HepG2 (cell line): ENCODE measurements around the gene CRTAC1. TPM values are rescaled to one million over a fixed set of nuclear protein-coding genes. Genes with fewer than 3 reads are reported as not detected.
A peak's percentile ranks its signal among the peaks of the same experiment; 100 is the strongest.

Source experiments
- ATAC-seq: fragments of 200-7000 bp; cut with Tn5 transposase; 3 replicates; pipeline ENCODE4 v1.9.1; 2020; ENCODE audit warnings: mild to moderate bottlenecking, moderate library complexity
- BruUV-seq: library from RNA; stranded (reverse); fragments of 400-500 nt; replicated peaks from 2 replicates; lab custom pipeline; 2021; lab: Mats Ljungman, UMichigan
- CTCF ChIA-PET: fragments of 300-600 bp; formaldehyde crosslinking; extraction: SDS; loops from one replicate; lab custom pipeline; 2021; ENCODE audit warnings: low total read pairs, inconsistent platforms, low intra/inter-chr PET ratio; lab: Yijun Ruan, JAX
- POLR2A ChIA-PET: fragments of 350-600 bp; sonication (Branson Sonifier 250); formaldehyde crosslinking; loops from one replicate; lab custom pipeline; 2020; ENCODE audit warnings: antibody characterized with exemption, inconsistent platforms; lab: Yijun Ruan, JAX
- DNase-seq: peaks from one replicate; pipeline ENCODE4 v3.0.0-alpha.2; 2015; ENCODE audit warnings: low spot score
- FAIRE-seq: peaks from 3 replicates; lab custom pipeline; 2011; peaks lifted over from hg19 to GRCh38; lab: Jason Lieb, UNC
- H2AFZ ChIP-seq: one replicate; pipeline ENCODE4 v1.6.1; 2011; ENCODE audit warnings: low read length, inconsistent platforms
- H3K27ac ChIP-seq: fragments of 300-600 bp; 3 replicates; pipeline ENCODE4 v1.8.0; 2011; ENCODE audit warnings: mixed run types, mild to moderate bottlenecking, mixed read lengths, low read length, inconsistent platforms; ENCODE audit not compliant: insufficient read depth; ENCODE audit errors: extremely low read length
- H3K27me3 ChIP-seq, 2 experiments: fragments of 200-600 bp in 1 of 2; 2 replicates in 1 of 2; 3 replicates in 1 of 2; pipeline versions ENCODE4 v1.6.0 to v1.8.0; 2011; ENCODE audit warnings: low read length in 2 of 2, mild to moderate bottlenecking in 2 of 2, moderate library complexity in 2 of 2, inconsistent platforms in 1 of 2; ENCODE audit not compliant: insufficient read depth in 2 of 2, control insufficient read depth in 1 of 2
- H3K36me3 ChIP-seq, 2 experiments: fragments of 200-600 bp in 1 of 2; replicated peaks in 1 of 2; 2 replicates in 1 of 2; 3 replicates in 1 of 2; pipeline versions ENCODE4 v1.5.1 to v1.8.0; 2011; ENCODE audit warnings: low read length in 2 of 2, inconsistent platforms in 1 of 2; ENCODE audit not compliant: insufficient read depth in 2 of 2, control insufficient read depth in 1 of 2
- H3K4me1 ChIP-seq: 2 replicates; pipeline ENCODE4 v1.5.1; 2012; ENCODE audit warnings: low read length, inconsistent platforms; ENCODE audit not compliant: insufficient read depth
- H3K4me2 ChIP-seq: 2 replicates; pipeline ENCODE4 v1.6.0; 2011; ENCODE audit warnings: low read depth, low read length, inconsistent platforms
- H3K4me3 ChIP-seq, 3 experiments: fragments of 200-600 bp in 1 of 3; sonication (generic), shearing (Covaris generic) in 1 of 3; replicated peaks in 1 of 3; 2 replicates each; pipeline ENCODE4 v1.5.1; 2011 to 2016; ENCODE audit warnings: low read length in 3 of 3, inconsistent platforms in 2 of 3, low read depth in 2 of 3, mild to moderate bottlenecking in 2 of 3, control low read depth in 1 of 3, mixed read lengths in 1 of 3; ENCODE audit not compliant: insufficient read depth in 1 of 3
- H3K79me2 ChIP-seq: one replicate; pipeline ENCODE4 v1.6.1; 2011; ENCODE audit warnings: low read length, inconsistent platforms; ENCODE audit not compliant: insufficient read depth
- H3K9ac ChIP-seq: 2 replicates; pipeline ENCODE4 v1.6.0; 2011; ENCODE audit warnings: mild to moderate bottlenecking, low read depth, low read length, inconsistent platforms; ENCODE audit not compliant: insufficient read depth
- H3K9me3 ChIP-seq: 2 replicates; pipeline ENCODE4 v1.5.1; 2012; ENCODE audit warnings: mild to moderate bottlenecking, low read length
- H4K20me1 ChIP-seq: 2 replicates; pipeline ENCODE4 v1.6.0; 2011; ENCODE audit warnings: inconsistent platforms, mild to moderate bottlenecking, low read length, moderate library complexity; ENCODE audit not compliant: insufficient read depth
- BHLHE40 ChIP-seq: IDR thresholded peaks from 2 replicates; pipeline ENCODE4 v1.6.1; 2011; ENCODE audit warnings: low read length, improper control_type of control experiment
- EZH2 ChIP-seq: conservative IDR thresholded peaks from 2 replicates; pipeline ENCODE4 v1.6.1; 2012; ENCODE audit warnings: mild to moderate bottlenecking, low read depth, low read length, moderate library complexity
- GFI1 ChIP-seq: sonication (generic); formaldehyde crosslinking; IDR thresholded peaks from 2 replicates; pipeline ENCODE4 v1.5.0; 2020; ENCODE audit warnings: missing genetic modification reagents, mild to moderate bottlenecking, borderline replicate concordance
- GPBP1L1 ChIP-seq: sonication (generic); formaldehyde crosslinking; IDR thresholded peaks from 2 replicates; pipeline ENCODE4 v1.5.0; 2020; ENCODE audit warnings: mild to moderate bottlenecking, missing genetic modification reagents
- MXI1 ChIP-seq: IDR thresholded peaks from 3 replicates; pipeline ENCODE4 v1.6.1; 2012; ENCODE audit warnings: low read depth, low read length, inconsistent platforms, borderline replicate concordance
- NCOA2 ChIP-seq: sonication (generic); formaldehyde crosslinking; IDR thresholded peaks from 2 replicates; pipeline ENCODE4 v1.8.0; 2022; ENCODE audit warnings: inconsistent platforms
- NFIB ChIP-seq: sonication (generic); formaldehyde crosslinking; IDR thresholded peaks from 2 replicates; pipeline ENCODE4 v1.9.0; 2021; ENCODE audit warnings: missing genetic modification reagents, mild to moderate bottlenecking, borderline replicate concordance
- NFRKB ChIP-seq: fragments of 450-650 bp; IDR thresholded peaks from 2 replicates; pipeline ENCODE4 v1.6.1; 2017
- NR2F1 ChIP-seq, 2 experiments: fragments of 450-650 bp in 1 of 2; formaldehyde crosslinking in 1 of 2; IDR thresholded peaks; 2 replicates each; pipeline versions ENCODE4 v1.5.0 to v1.6.1; 2016 to 2020; ENCODE audit warnings: mild to moderate bottlenecking in 1 of 2, missing compliant biosample characterization in 1 of 2, missing genetic modification reagents in 1 of 2, moderate library complexity in 1 of 2
- NR2F6 ChIP-seq, 2 experiments: IDR thresholded peaks; 2 replicates each; pipeline ENCODE4 v1.6.1; 2016; ENCODE audit warnings: antibody characterized with exemption in 1 of 2, mild to moderate bottlenecking in 1 of 2
- PCBP2 ChIP-seq: fragments of 200-400 bp; formaldehyde crosslinking; optimal IDR thresholded peaks from 2 replicates; pipeline ENCODE3; 2018; ENCODE audit warnings: low read length, low read depth; ENCODE audit not compliant: poor library complexity, severe bottlenecking
- PHF8 ChIP-seq: sonication (generic); formaldehyde crosslinking; IDR thresholded peaks from 2 replicates; pipeline ENCODE4 v1.5.0; 2020; ENCODE audit warnings: missing genetic modification reagents
- SMAD1 ChIP-seq: sonication (generic); formaldehyde crosslinking; IDR thresholded peaks from 2 replicates; pipeline ENCODE4 v1.4.0; 2020; ENCODE audit warnings: missing genetic modification reagents, low read depth, mild to moderate bottlenecking, borderline replicate concordance
- STAG1 ChIP-seq: sonication (generic); formaldehyde crosslinking; IDR thresholded peaks from 2 replicates; pipeline ENCODE4 v1.4.0; 2020; ENCODE audit warnings: missing genetic modification reagents
- ZC3H13 ChIP-seq: sonication (generic); formaldehyde crosslinking; IDR thresholded peaks from 2 replicates; pipeline ENCODE4 v1.8.1; 2023; ENCODE audit warnings: mild to moderate bottlenecking, missing genetic modification reagents, moderate library complexity
- ZFP41 ChIP-seq: sonication (generic); formaldehyde crosslinking; IDR thresholded peaks from 2 replicates; pipeline ENCODE4 v1.4.0; 2020; ENCODE audit warnings: mild to moderate bottlenecking, missing genetic modification reagents, borderline replicate concordance
- ZNF18 ChIP-seq: sonication (generic); formaldehyde crosslinking; IDR thresholded peaks from 2 replicates; pipeline ENCODE4 v1.8.0; 2022; ENCODE audit warnings: mild to moderate bottlenecking, missing genetic modification reagents; ENCODE audit not compliant: insufficient replicate concordance
- ZNF263 ChIP-seq: sonication (generic); formaldehyde crosslinking; IDR thresholded peaks from 2 replicates; pipeline ENCODE4 v1.4.0; 2020; ENCODE audit warnings: missing genetic modification reagents
- ZNF446 ChIP-seq: sonication (generic); formaldehyde crosslinking; IDR thresholded peaks from 2 replicates; pipeline ENCODE4 v1.5.0; 2020; ENCODE audit warnings: mild to moderate bottlenecking, missing genetic modification reagents
- ZNF788 ChIP-seq: sonication (generic); formaldehyde crosslinking; IDR thresholded peaks from 2 replicates; pipeline ENCODE4 v1.5.0; 2020; ENCODE audit warnings: mild to moderate bottlenecking, missing genetic modification reagents, borderline replicate concordance
- ZNF891 ChIP-seq: sonication (generic); formaldehyde crosslinking; IDR thresholded peaks from 2 replicates; pipeline ENCODE4 v1.5.0; 2020; ENCODE audit warnings: mild to moderate bottlenecking, missing genetic modification reagents
- ZSCAN20 ChIP-seq: sonication (generic); formaldehyde crosslinking; IDR thresholded peaks from 2 replicates; pipeline ENCODE4 v1.4.0; 2020; ENCODE audit warnings: missing genetic modification reagents, mild to moderate bottlenecking, borderline replicate concordance
- WGBS: methylation state at CpG from one replicate; pipeline ENCODE4 v1.1.6; 2017; ENCODE audit warnings: low lambda C conversion rate; 5-methylcytosine and 5-hydroxymethylcytosine counted together
- in situ Hi-C: cut with HindIII; loops from 2 replicates; pipeline ENCODE4 v1.10.0; 2017; ENCODE audit warnings: low pct_unique_long_range_greater_than_20kb; ENCODE audit not compliant: extremely low pct_ligation_motif_present
- intact Hi-C: fragments of 100-400 bp; cut with micrococcal nuclease; formaldehyde crosslinking; loops from one replicate; pipeline ENCODE4 v1.10.0; 2022; ENCODE audit not compliant: unreplicated experiment
- polyA plus RNA-seq, 8 experiments: library from polyadenylated mRNA; depleted of rRNA in 3 of 8; stranded (reverse) in 7 of 8; unstranded in 1 of 8; fragments of >200 nt; fragmentation: Illumina TruSeq in 4 of 8; extraction: Trizol in 4 of 8; gene quantifications; 2 replicates each; pipeline versions ENCODE4 v1.2.1 to v1.2.3, GENCODE V29; 2011 to 2016; ENCODE audit warnings: low read depth in 4 of 8, missing spikeins in 1 of 8, mixed read lengths in 1 of 8; ENCODE audit not compliant: insufficient read depth in 1 of 8
- total RNA-seq, 5 experiments: library from RNA; depleted of rRNA; stranded (reverse); fragments of >200 nt; fragmentation: Illumina TruSeq; extraction: Trizol; gene quantifications; 2 replicates each; pipeline ENCODE4 v1.2.3, GENCODE V29; 2016; ENCODE audit warnings: low read depth in 1 of 5

Gene CRTAC1
- total and polyA plus RNA-seq, 2 of the 13 experiments (the other 11 are each of a cell fraction or from before 2014, with no cell fraction given): not detected

- peak; percentile 45; the same call in 1 of the 2 replicates for TF ChIP-seq NR2F6 (IDR thresholded peaks at IDR 0.05)
- peak; percentile 55; the same call in 1 of the 2 replicates for TF ChIP-seq NR2F6 (CRISPR knock-in tag; IDR thresholded peaks at IDR 0.05)
- no peak for TF ChIP-seq NFRKB
- 0 out of 4 replicates have a peak, but pooled peaks of 1 of the 2 experiments have one; percentile 34 for TF ChIP-seq NR2F1 (CRISPR knock-in tag; IDR thresholded peaks at IDR 0.05)
- no peak for TF ChIP-seq NFIB (CRISPR knock-in tag)
- no peak for TF ChIP-seq ZSCAN20 (CRISPR knock-in tag)
- TF ChIP-seq BHLHE40: no peak
- TF ChIP-seq, all 625 proteins: peak for 3
Measured at GRCh38 chr10:98038288-98038687, 7.9 kb upstream of the CRTAC1 start (continued).

GRCh38 chr10:98035599-98035998, 5.2 kb upstream of the CRTAC1 start:
- no peak overlapping the region for H3K27ac ChIP-seq
- in situ Hi-C loops (no loop called here), intact Hi-C loops (no loop called here)
- WGBS: 0% methylated on average over 1 of the region's 1 CpG
- H3K9ac ChIP-seq: no peak overlapping the region
- no peak overlapping the region for H3K4me3 ChIP-seq
- CTCF ChIA-PET: no interaction called here
- peaks cover 4 to 50% of the 10 kb centered on the region in 2 experiments; a peak in 4 of 5 replicates for H3K27me3 ChIP-seq
- FAIRE-seq (no peak), ATAC-seq (no peak), DNase-seq (no peak)
- no TSS peak for BruUV-seq
- no peaks in the 10 kb centered on the region for H3K36me3 ChIP-seq
- no peaks in the 10 kb centered on the region for H3K9me3 ChIP-seq
- H3K4me2 ChIP-seq: no peak overlapping the region
- H2AFZ ChIP-seq: no peak overlapping the region
- POLR2A ChIA-PET: no interaction called here
- H4K20me1 ChIP-seq: 0 out of 2 replicates have a peak, but pooled peaks cover 3% of the 10 kb centered on the region
- TF ChIP-seq ZNF18 (no peak), ZNF891 (CRISPR knock-in tag) (no peak), ZNF788 (CRISPR knock-in tag) (no peak), NCOA2 (CRISPR knock-in tag) (no peak), ZNF263 (CRISPR knock-in tag) (no peak), ZNF446 (CRISPR knock-in tag) (no peak), PCBP2 (no peak), SMAD1 (CRISPR knock-in tag) (no peak), STAG1 (CRISPR knock-in tag) (no peak), GPBP1L1 (CRISPR knock-in tag) (no peak), EZH2 (no peak), GFI1 (CRISPR knock-in tag) (no peak), ZC3H13 (no peak), ZFP41 (CRISPR knock-in tag) (no peak), MXI1 (no peak), PHF8 (no peak)
- no peaks in the 10 kb centered on the region for H3K79me2 ChIP-seq
- no peaks in the 10 kb centered on the region for H3K4me1 ChIP-seq
